Mammary epithelial cell (primary cell): ENCODE measurements around the gene ALDH8A1.

Experiments used
- EZH2 ChIP-seq: IDR thresholded peaks from 2 replicates; pipeline ENCODE4 v1.6.1; 2012; ENCODE audit warnings: low read length, inconsistent platforms, borderline replicate concordance
- TF ChIP-seq, protein P1 (sequence below), 2 donors: IDR thresholded peaks in 1 of 2; conservative IDR thresholded peaks in 1 of 2; 2 replicates each; pipeline ENCODE4 v1.5.1; 2011 to 2012; ENCODE audit warnings: inconsistent platforms in 2 of 2, low read length in 2 of 2, mild to moderate bottlenecking in 2 of 2, control low read depth in 1 of 2, low read depth in 1 of 2; ENCODE audit not compliant: insufficient read depth in 1 of 2; ENCODE audit errors: extremely low read depth in 1 of 2

- TF ChIP-seq, protein P1, sequence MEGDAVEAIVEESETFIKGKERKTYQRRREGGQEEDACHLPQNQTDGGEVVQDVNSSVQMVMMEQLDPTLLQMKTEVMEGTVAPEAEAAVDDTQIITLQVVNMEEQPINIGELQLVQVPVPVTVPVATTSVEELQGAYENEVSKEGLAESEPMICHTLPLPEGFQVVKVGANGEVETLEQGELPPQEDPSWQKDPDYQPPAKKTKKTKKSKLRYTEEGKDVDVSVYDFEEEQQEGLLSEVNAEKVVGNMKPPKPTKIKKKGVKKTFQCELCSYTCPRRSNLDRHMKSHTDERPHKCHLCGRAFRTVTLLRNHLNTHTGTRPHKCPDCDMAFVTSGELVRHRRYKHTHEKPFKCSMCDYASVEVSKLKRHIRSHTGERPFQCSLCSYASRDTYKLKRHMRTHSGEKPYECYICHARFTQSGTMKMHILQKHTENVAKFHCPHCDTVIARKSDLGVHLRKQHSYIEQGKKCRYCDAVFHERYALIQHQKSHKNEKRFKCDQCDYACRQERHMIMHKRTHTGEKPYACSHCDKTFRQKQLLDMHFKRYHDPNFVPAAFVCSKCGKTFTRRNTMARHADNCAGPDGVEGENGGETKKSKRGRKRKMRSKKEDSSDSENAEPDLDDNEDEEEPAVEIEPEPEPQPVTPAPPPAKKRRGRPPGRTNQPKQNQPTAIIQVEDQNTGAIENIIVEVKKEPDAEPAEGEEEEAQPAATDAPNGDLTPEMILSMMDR (conservative IDR thresholded peaks at IDR 0.05 in 1 of 2, IDR thresholded peaks at IDR 0.05 in 1 of 2; ENCODE audit: extremely low read depth in 1 of 2, insufficient read depth in 1 of 2, low read depth in 1 of 2, low read length in 2 of 2): no peak
- TF ChIP-seq EZH2: no peak
Observed at GRCh38 chr6:134938896-134939295, 11.0 kb downstream of the ALDH8A1 start.
